Endothelial cell of umbilical vein (primary cell): Measurements from ENCODE around the gene AP1B1.

Experiments used
- EZH2 ChIP-seq: IDR thresholded peaks from 2 replicates; pipeline ENCODE4 v1.6.1; 2012; ENCODE audit warnings: borderline replicate concordance, low read depth, mild to moderate bottlenecking, moderate library complexity, low read length, inconsistent platforms; ENCODE audit not compliant: severe bottlenecking
- GATA2 ChIP-seq: IDR thresholded peaks from 2 replicates; pipeline ENCODE4 v1.7.0; 2011; ENCODE audit warnings: low read depth, mild to moderate bottlenecking, moderate library complexity, mixed read lengths, low read length; ENCODE audit not compliant: insufficient read length, insufficient read depth
- JUN ChIP-seq: IDR thresholded peaks from 2 replicates; pipeline ENCODE4 v1.6.1; 2011; ENCODE audit warnings: borderline replicate concordance, low read depth; ENCODE audit not compliant: insufficient read length, insufficient read depth
- MAX ChIP-seq: IDR thresholded peaks from 2 replicates; pipeline ENCODE4 v1.6.1; 2011; ENCODE audit not compliant: insufficient read depth, insufficient read length
- POLR2A ChIP-seq: IDR thresholded peaks from 2 replicates; pipeline ENCODE4 v1.6.1; 2012; ENCODE audit warnings: low read depth, mild to moderate bottlenecking, control low read depth, low read length
- POLR2AphosphoS5 ChIP-seq: IDR thresholded peaks from 2 replicates; pipeline ENCODE4 v1.6.1; 2012; ENCODE audit warnings: low read depth, mild to moderate bottlenecking, control low read depth, low read length, moderate library complexity; ENCODE audit not compliant: insufficient read depth
- TF ChIP-seq, protein P1 (sequence below), 2 donors: IDR thresholded peaks; 1 replicate in 1 of 2; 2 replicates in 1 of 2; pipeline ENCODE4 v1.5.1; 2011; ENCODE audit warnings: low read length in 2 of 2, mild to moderate bottlenecking in 2 of 2, moderate library complexity in 2 of 2, control low read depth in 1 of 2, inconsistent platforms in 1 of 2, low read depth in 1 of 2; ENCODE audit not compliant: insufficient read depth in 1 of 2; ENCODE audit errors: extremely low read depth in 1 of 2

DNA sequence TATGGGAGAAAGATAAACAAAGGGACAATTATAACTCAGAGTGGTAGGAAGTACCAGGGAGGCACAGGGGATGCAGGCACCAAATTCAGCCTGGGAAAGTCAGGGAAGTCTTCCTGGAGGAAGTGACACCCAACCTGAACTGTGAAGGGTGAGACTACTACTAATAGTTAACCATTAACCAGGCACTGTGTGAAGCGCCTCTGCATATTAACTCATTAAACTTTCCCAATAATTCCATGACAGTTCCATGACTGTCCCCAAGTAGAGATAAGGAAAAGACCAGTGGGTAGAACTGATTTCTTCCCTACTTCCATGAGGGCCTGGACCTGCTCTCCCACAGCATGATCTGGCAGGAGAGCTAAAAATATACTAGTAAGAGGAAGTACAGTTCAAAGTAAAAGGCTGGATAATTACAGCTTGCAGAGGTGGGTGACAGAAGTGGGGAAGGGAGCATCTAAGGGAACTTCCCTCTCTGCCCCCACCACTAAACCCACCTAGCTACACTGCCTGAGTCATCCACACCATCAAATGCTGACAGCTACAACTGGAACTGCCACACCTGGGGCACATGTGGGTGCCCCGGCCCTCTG is 4.7 kb upstream of the AP1B1 start:
- TF ChIP-seq POLR2AphosphoS5 (no peak), EZH2 (no peak), MAX (no peak), POLR2A (no peak), JUN (no peak), GATA2 (no peak)
- TF ChIP-seq, protein P1, sequence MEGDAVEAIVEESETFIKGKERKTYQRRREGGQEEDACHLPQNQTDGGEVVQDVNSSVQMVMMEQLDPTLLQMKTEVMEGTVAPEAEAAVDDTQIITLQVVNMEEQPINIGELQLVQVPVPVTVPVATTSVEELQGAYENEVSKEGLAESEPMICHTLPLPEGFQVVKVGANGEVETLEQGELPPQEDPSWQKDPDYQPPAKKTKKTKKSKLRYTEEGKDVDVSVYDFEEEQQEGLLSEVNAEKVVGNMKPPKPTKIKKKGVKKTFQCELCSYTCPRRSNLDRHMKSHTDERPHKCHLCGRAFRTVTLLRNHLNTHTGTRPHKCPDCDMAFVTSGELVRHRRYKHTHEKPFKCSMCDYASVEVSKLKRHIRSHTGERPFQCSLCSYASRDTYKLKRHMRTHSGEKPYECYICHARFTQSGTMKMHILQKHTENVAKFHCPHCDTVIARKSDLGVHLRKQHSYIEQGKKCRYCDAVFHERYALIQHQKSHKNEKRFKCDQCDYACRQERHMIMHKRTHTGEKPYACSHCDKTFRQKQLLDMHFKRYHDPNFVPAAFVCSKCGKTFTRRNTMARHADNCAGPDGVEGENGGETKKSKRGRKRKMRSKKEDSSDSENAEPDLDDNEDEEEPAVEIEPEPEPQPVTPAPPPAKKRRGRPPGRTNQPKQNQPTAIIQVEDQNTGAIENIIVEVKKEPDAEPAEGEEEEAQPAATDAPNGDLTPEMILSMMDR (IDR thresholded peaks at IDR 0.05; ENCODE audit: extremely low read depth in 1 of 2, insufficient read depth in 1 of 2, low read depth in 1 of 2, low read length in 2 of 2): no peak
